ENCODE measurements around the gene POU5F1.
"Not testable (repeated sequence)": the region's sequence is repeated elsewhere in the genome, so short reads cannot be mapped to it uniquely, and the experiment has no call there.

POU5F1 gene

GRCh38 chr6:31165064-31165832, 5.2 kb downstream of the POU5F1 start:
- DNase-seq, result not testable (repeated sequence)

DNA sequence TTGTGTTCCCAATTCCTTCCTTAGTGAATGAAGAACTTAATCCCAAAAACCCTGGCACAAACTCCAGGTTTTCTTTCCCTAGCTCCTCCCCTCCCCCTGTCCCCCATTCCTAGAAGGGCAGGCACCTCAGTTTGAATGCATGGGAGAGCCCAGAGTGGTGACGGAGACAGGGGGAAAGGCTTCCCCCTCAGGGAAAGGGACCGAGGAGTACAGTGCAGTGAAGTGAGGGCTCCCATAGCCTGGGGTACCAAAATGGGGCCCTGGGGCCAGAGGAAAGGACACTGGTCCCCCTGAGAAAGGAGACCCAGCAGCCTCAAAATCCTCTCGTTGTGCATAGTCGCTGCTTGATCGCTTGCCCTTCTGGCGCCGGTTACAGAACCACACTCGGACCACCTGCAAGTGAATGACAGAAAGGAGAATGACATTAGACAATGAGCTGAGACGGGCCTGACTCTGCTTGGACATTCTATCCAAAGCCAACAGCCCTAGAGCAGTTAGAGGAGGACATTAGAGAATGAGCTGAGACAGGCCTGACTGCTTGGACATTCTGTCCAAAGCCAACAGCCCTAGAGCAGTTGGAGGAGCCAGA, 5.9 kb downstream of the POU5F1 start:
- DNase-seq, result not testable (repeated sequence)

- no peak for DNase-seq
Measured at GRCh38 chr6:31163922-31164321, 6.6 kb downstream of the POU5F1 start.

GRCh38 chr6:31162463-31163165, 7.9 kb downstream of the POU5F1 start:
- no peak for DNase-seq

- DNase-seq, result no peak
Measured at GRCh38 chr6:31161216-31162126, 9.0 kb downstream of the POU5F1 start.

DNA sequence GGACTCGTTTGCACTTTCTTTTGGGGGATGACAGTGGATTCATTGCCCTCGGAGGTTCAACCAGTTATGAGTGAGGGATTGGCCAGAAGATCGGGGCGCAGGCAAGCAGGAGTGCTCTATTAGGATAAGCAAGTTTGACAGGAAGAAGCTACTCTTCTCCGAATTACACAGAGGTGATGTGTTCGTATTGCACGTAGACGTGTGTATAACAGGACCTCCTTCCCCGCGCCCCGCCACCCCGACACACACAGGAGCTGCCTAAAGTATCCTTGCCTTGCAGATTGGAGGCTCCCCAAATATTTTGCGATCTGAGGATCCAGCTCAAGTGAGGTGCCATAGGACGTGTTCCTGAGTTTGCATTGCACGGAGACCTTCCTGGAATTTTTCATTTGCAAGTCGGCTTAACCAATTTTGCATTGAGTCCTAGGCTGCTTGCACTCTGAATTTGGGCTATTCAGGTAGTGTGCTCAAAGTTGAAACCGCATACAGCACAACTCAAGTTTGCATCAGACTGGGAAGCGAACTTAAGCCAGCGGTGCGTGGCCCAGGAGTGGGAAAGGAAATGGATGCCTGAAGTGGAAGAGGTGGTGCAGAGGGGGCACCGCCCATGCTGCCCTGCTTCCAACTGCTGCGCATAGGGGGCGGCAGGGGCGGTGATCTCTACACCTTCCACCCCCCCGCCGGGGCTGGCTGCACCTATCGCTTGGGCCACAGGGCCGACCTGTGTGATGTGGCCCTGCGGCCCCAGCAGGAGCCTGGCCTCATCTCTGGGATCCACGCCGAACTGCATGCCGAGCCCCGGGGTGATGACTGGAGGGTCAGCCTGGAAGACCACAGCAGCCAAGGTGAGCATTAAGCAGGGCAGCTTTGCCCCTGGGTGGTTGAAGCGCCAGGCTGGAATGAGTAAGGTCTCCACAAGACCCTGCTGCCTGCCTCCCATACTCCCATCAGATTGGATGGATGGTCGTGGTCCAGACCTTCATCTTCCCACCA, 11.3 kb downstream of the POU5F1 start:
- DNase-seq, result no peak

GRCh38 chr6:31158140-31158862, 12.2 kb downstream of the POU5F1 start, which contains the start of gene TCF19:
TCF19 (plus strand) TSS chr6:31158589; CDS start chr6:31159470, 881 bp downstream.
- DNase-seq, result peak; percentile 99

DNA sequence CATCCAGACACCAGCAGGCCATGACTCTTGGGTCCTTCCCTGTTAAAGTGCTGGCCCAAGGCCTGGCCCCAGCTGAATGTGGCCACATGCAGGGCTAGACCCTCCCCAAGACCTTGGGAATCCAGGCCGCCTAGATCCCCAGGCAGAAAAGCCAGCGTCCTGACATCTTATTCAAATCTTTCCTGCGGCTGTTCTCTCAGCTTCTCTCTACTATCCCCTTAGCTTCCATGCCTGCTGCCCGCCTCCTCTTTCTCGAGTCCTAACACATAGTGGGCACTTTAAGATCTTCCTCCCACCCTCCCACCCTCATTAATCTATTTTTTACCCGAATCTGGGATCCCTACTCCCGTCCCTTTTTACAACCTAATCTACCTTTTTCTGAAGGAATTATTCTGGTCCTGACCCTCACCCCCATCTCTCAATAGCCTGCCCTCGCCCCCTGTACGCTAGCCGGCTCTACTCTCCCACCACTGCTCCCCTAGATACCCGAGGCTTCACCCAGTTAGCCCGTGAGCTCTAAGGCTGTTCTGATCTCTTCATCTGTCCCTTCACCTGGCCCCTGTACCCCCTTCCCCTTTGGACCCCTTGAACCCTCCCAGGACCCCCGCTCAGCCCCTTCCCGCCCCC, 12.9 kb downstream of the POU5F1 start, which contains the start of gene CCHCR1:
Gene CCHCR1, minus strand, starts transcription at position 290 of the 627 bp plus-strand sequence. Its CDS starts 202 bp downstream, at position 88.
- no peak for DNase-seq

DNA sequence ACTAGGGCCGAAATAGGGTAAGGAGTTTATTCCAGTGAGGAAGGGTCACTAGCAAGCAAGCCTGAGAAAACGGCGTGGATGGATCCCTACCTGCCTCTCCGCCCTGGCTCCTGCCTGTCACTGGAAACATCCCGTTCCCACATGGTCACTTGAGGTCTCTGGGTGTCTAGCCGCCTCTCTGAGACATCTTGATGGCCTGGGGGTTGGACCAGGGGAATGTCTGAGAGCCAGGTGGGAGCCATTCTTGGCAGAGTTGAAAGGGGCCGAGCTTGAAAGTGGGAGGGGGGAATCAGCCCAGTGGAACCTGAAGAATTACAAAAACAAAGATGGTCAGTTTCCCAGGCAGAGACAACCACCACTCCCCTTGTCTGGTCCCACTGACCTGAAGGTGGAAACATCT, 13.8 kb downstream of the POU5F1 start:
- DNase-seq, result no peak

DNA sequence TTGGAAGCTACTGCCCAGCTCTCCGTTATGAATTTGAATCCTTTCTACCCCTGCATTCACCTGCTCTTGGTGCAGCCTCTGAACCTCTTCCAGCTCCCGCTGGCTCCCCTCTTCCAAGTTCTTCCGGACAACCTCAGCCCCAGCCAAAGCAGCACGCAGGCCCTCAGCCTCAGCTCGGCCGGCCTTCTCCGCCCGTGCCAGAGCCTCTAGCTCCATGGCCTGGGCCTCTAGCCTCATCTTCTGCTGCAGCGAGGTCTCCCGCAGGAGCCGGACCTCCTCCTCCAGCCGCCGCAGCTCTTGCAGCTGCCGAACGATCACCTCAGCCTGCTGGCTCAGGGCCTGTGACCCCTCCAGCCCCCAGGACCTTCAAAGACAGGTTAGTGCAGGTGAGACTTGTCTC, 16.0 kb downstream of the POU5F1 start:
- no peak for DNase-seq

GRCh38 chr6:31152781-31153180, 17.7 kb downstream of the POU5F1 start:
- no peak for DNase-seq

GRCh38 chr6:31149827-31150447, 20.5 kb downstream of the POU5F1 start:
- DNase-seq, result no peak

DNA sequence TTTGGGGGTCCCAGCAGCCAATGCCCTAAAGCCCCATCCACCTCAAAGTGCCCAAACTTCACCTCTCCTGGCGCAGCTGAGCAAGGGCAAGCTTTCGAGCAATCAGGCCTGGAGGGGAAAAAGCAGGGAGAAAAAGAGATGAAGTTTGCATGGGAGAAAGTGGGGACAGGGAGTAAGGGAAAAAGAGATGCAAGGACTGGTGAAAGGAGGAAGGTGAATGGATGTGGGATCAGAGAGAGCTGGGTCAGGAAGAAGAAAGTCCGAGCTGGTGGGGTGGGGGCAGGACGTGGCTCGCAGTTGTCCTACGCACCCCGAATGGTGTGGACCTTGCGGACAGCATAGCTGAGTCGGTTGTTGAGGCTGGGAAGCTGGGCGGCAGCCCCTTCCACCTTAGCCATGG, 25.1 kb downstream of the POU5F1 start:
- no peak for DNase-seq

GRCh38 chr6:31144970-31145340, 25.5 kb downstream of the POU5F1 start:
- DNase-seq, result no peak

DNA sequence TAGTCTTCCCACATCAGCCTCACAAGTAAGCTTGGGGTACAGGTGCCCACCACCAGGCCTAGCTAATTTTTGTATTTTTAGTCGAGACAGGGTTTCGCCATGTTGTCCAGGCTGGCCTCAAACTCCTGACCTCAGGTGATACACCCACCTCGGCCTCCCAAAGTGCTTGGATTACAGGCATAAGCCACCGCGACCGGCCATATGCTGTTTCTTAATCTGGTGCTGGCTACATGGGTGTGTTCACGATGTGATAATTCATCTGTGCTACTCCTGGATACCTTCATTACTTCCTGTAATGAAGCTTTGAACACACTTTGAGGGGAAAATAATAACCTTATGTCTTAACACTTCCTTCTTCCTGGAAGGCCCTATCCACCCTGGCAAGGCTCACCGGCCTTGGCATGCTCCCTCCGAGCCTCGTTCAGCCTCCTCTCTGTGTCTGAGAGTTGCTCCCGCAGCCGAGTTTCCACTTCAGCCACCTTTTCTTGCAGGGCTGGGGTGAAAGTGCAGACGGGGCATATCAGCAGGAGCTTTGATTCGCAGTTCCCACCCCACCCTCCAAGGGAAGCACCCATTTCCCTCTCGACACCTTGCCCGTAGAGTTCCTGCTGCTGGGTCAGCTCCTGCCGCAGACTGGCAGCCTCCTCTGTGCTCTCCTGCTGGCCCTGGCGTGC, 26.0 kb downstream of the POU5F1 start:
- DNase-seq, result no peak

GRCh38 chr6:31143148-31143547, 27.3 kb downstream of the POU5F1 start:
- peak; percentile 13 for DNase-seq

GRCh38 chr6:31142361-31142761, 28.1 kb downstream of the POU5F1 start:
- DNase-seq, result no peak

DNA sequence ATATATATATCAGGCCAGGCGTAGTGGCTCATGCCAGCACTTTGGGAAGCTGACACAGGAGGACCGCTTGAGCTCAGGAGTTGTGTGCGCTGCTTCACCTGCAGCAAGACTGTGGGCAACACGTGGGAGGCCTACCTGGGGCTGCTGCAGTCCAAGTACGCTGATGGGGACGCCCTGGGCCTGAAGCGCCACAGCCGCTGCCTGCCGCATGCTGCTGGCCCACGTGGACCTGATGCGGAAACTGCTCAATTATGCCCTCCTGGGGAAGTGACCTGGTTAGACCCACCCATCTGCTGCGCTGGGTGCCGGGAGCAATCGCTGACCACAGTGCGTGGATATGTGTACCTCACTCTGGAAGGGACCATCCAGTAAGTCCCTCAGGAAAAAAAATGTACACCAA, 29.8 kb downstream of the POU5F1 start:
- DNase-seq, result no peak

- no peak for DNase-seq
Measured at GRCh38 chr6:31139599-31139998, 30.9 kb downstream of the POU5F1 start.
